Panc1 (cell line): Measurements from ENCODE around the gene SUPT20HL2. TPM values are rescaled to one million over a fixed set of nuclear protein-coding genes. Genes with fewer than 3 reads are reported as not detected.

Source experiments
- ATAC-seq: fragments of 200-7000 bp; cut with Tn5 transposase; 2 replicates; pipeline ENCODE4 v1.9.1; 2020; ENCODE audit warnings: mild to moderate bottlenecking, moderate library complexity
- BruUV-seq: library from RNA; stranded (reverse); fragments of 400-500 nt; replicated peaks from 2 replicates; lab custom pipeline; 2021; lab: Mats Ljungman, UMichigan
- CTCF ChIA-PET: fragments of 300-600 bp; sonication (Branson Sonifier 250); formaldehyde crosslinking; loops from one replicate; lab custom pipeline; 2022; ENCODE audit warnings: antibody characterized with exemption; lab: Charles Lee
- POLR2A ChIA-PET: fragments of 300-600 bp; sonication (Branson Sonifier 250); formaldehyde crosslinking; loops from one replicate; lab custom pipeline; 2022; ENCODE audit warnings: antibody characterized with exemption; lab: Charles Lee
- DNase-seq: peaks from one replicate; pipeline ENCODE4 v3.0.0-alpha.2; 2010; ENCODE audit warnings: low read depth, low spot score
- H3K27ac ChIP-seq: 2 replicates; pipeline ENCODE4 v1.5.1; 2011; ENCODE audit warnings: mild to moderate bottlenecking, low read length, inconsistent platforms
- H3K27me3 ChIP-seq: fragments of 200-500 bp; sonication (Bioruptor generic); 2 replicates; pipeline ENCODE4 v1.6.0; 2014; ENCODE audit warnings: low read length, inconsistent platforms; ENCODE audit not compliant: control insufficient read depth, insufficient read depth
- H3K36me3 ChIP-seq: fragments of 200-500 bp; sonication (Bioruptor generic); 2 replicates; pipeline ENCODE4 v1.5.1; 2014; ENCODE audit warnings: inconsistent platforms, mild to moderate bottlenecking, low read length, moderate library complexity; ENCODE audit not compliant: control insufficient read depth, insufficient read depth
- H3K4me1 ChIP-seq: 2 replicates; pipeline ENCODE4 v1.5.1; 2011; ENCODE audit warnings: inconsistent platforms, mild to moderate bottlenecking, low read length, moderate library complexity; ENCODE audit not compliant: control insufficient read depth, insufficient read depth
- H3K4me3 ChIP-seq, 2 experiments: 2 replicates each; pipeline ENCODE4 v1.5.1; 2011 to 2012; ENCODE audit warnings: low read depth in 2 of 2, low read length in 2 of 2, mild to moderate bottlenecking in 2 of 2, inconsistent platforms in 1 of 2, moderate library complexity in 1 of 2
- H3K9me3 ChIP-seq: fragments of 200-500 bp; sonication (Bioruptor generic); 2 replicates; pipeline ENCODE4 v1.5.1; 2014; ENCODE audit warnings: low read depth, mild to moderate bottlenecking, inconsistent platforms, low read length, moderate library complexity; ENCODE audit not compliant: control insufficient read depth, insufficient read depth
- POLR2AphosphoS5 ChIP-seq: IDR thresholded peaks from 2 replicates; pipeline ENCODE4 v1.6.1; 2012; ENCODE audit warnings: mild to moderate bottlenecking, low read depth, low read length, moderate library complexity
- SIN3A ChIP-seq: IDR thresholded peaks from 2 replicates; pipeline ENCODE4 v1.6.1; 2012; ENCODE audit warnings: low read depth, mild to moderate bottlenecking, low read length, moderate library complexity, borderline replicate concordance; ENCODE audit not compliant: insufficient read depth
- TCF7L2 ChIP-seq: IDR thresholded peaks from 2 replicates; pipeline ENCODE4 v1.6.1; 2011; ENCODE audit warnings: mild to moderate bottlenecking, low read depth, low read length, inconsistent platforms
- in situ Hi-C: cut with HindIII; loops from 2 replicates; pipeline ENCODE4 v1.10.0; 2016; ENCODE audit warnings: low sequenced_read_pairs, low pct_unique_long_range_greater_than_20kb
- intact Hi-C: fragments of 100-400 bp; cut with micrococcal nuclease; formaldehyde crosslinking; loops from one replicate; pipeline ENCODE4 v1.10.0; 2022; ENCODE audit not compliant: unreplicated experiment
- total RNA-seq: library from RNA; stranded (reverse); gene quantifications from one replicate; pipeline ENCODE4 v1.2.1, GENCODE V29; 2021; ENCODE audit not compliant: unreplicated experiment
- TF ChIP-seq, protein P1 (sequence below): fragments of 450-650 bp; IDR thresholded peaks from 2 replicates; pipeline ENCODE4 v1.5.1; 2017; ENCODE audit warnings: mild to moderate bottlenecking
- TF ChIP-seq, protein P2 (sequence below), 2 experiments: IDR thresholded peaks; 2 replicates each; pipeline ENCODE4 v1.6.1; 2011 to 2012; ENCODE audit warnings: low read depth in 2 of 2, control low read depth in 1 of 2, low read length in 1 of 2, mild to moderate bottlenecking in 1 of 2, moderate library complexity in 1 of 2; ENCODE audit not compliant: insufficient read depth in 1 of 2

Gene SUPT20HL2
- total RNA-seq, 1 experiment from 2014 or later, result not detected

DNA sequence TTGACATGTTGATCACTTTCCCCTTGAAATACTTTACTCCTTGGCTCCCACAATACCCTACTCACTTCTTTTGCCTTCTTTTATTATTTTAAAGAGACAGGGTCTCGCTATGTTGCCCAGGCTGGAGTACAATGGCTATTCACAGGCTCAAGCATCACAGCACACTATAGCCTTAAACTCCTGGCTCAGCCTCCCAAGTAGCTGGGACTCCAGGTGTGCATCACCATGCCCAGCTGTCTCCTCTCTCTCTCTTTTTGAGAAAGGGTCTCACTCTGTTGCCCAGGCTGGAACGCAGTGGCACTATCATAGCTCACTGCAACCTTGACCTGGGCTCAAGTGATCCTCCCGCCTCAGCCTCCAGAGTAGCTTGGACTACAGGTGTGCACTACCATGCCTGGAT lies 51.6 kb downstream of the SUPT20HL2 start:
- intact Hi-C loops, result no loop called here
- no TSS peak for BruUV-seq
- no peak for ATAC-seq

More for the DNA sequence above, 51.6 kb downstream of the SUPT20HL2 start:
- no peak for DNase-seq
- Histone ChIP-seq H3K36me3 (no peaks in the 10 kb centered on the region), H3K27ac (no peak overlapping the region), H3K4me1 (no peaks in the 10 kb centered on the region), H3K9me3 (no peaks in the 10 kb centered on the region), H3K27me3 (no peaks in the 10 kb centered on the region), H3K4me3 (no peak overlapping the region)
- in situ Hi-C loops, result no loop called here
- ChIA-PET POLR2A (no interaction called here), CTCF (no interaction called here)
- TF ChIP-seq TCF7L2 (no peak), POLR2AphosphoS5 (no peak), SIN3A (no peak)
- TF ChIP-seq, protein P1, sequence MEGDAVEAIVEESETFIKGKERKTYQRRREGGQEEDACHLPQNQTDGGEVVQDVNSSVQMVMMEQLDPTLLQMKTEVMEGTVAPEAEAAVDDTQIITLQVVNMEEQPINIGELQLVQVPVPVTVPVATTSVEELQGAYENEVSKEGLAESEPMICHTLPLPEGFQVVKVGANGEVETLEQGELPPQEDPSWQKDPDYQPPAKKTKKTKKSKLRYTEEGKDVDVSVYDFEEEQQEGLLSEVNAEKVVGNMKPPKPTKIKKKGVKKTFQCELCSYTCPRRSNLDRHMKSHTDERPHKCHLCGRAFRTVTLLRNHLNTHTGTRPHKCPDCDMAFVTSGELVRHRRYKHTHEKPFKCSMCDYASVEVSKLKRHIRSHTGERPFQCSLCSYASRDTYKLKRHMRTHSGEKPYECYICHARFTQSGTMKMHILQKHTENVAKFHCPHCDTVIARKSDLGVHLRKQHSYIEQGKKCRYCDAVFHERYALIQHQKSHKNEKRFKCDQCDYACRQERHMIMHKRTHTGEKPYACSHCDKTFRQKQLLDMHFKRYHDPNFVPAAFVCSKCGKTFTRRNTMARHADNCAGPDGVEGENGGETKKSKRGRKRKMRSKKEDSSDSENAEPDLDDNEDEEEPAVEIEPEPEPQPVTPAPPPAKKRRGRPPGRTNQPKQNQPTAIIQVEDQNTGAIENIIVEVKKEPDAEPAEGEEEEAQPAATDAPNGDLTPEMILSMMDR, result no peak
- TF ChIP-seq, protein P2, sequence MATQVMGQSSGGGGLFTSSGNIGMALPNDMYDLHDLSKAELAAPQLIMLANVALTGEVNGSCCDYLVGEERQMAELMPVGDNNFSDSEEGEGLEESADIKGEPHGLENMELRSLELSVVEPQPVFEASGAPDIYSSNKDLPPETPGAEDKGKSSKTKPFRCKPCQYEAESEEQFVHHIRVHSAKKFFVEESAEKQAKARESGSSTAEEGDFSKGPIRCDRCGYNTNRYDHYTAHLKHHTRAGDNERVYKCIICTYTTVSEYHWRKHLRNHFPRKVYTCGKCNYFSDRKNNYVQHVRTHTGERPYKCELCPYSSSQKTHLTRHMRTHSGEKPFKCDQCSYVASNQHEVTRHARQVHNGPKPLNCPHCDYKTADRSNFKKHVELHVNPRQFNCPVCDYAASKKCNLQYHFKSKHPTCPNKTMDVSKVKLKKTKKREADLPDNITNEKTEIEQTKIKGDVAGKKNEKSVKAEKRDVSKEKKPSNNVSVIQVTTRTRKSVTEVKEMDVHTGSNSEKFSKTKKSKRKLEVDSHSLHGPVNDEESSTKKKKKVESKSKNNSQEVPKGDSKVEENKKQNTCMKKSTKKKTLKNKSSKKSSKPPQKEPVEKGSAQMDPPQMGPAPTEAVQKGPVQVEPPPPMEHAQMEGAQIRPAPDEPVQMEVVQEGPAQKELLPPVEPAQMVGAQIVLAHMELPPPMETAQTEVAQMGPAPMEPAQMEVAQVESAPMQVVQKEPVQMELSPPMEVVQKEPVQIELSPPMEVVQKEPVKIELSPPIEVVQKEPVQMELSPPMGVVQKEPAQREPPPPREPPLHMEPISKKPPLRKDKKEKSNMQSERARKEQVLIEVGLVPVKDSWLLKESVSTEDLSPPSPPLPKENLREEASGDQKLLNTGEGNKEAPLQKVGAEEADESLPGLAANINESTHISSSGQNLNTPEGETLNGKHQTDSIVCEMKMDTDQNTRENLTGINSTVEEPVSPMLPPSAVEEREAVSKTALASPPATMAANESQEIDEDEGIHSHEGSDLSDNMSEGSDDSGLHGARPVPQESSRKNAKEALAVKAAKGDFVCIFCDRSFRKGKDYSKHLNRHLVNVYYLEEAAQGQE (IDR thresholded peaks at IDR 0.05; ENCODE audit: insufficient read depth in 1 of 2, low read depth in 2 of 2, low read length in 1 of 2), result no peak

Other genes with a start within 250 kb of the SUPT20HL2 start
- gene ZFX, start 164.3 kb downstream of the SUPT20HL2 start, total RNA-seq, result 38.7 TPM
- not detected for gene SUPT20HL1, start 46.6 kb upstream of the SUPT20HL2 start, total RNA-seq
- 5.5 TPM for gene PDK3, start 151.2 kb upstream of the SUPT20HL2 start, total RNA-seq